IMR-90 (cell line): ENCODE results near the gene NCOA7. TPM values are rescaled to one million over a fixed set of nuclear protein-coding genes. Genes with fewer than 3 reads are reported as not detected.
"Not testable (repeated sequence)": the region's sequence is repeated elsewhere in the genome, so short reads cannot be mapped to it uniquely, and the experiment has no call there.

Experiments used
- ATAC-seq: fragments of 200-7000 bp; cut with Tn5 transposase; 2 replicates; pipeline ENCODE4 v1.9.1; 2020; ENCODE audit warnings: low read depth, mild to moderate bottlenecking, moderate library complexity
- BruUV-seq: library from RNA; stranded (reverse); fragments of 400-500 nt; replicated peaks from 2 replicates; lab custom pipeline; 2021; lab: Mats Ljungman, UMichigan
- CTCF ChIA-PET: fragments of 300-600 bp; formaldehyde crosslinking; extraction: SDS; loops from one replicate; lab custom pipeline; 2021; ENCODE audit warnings: antibody characterized with exemption; lab: Yijun Ruan, JAX
- POLR2A ChIA-PET: fragments of 300-600 bp; sonication (Branson Sonifier 250); formaldehyde crosslinking; loops from one replicate; lab custom pipeline; 2022; ENCODE audit warnings: antibody characterized with exemption; ENCODE audit not compliant: unreplicated experiment; lab: Charles Lee
- DNase-seq: peaks from one replicate; pipeline ENCODE4 v3.0.0; 2013
- H2AFZ ChIP-seq: replicated peaks from 2 replicates; pipeline ENCODE3; 2013; ENCODE audit warnings: low read length, mild to moderate bottlenecking; ENCODE audit not compliant: poor library complexity
- H2AK5ac ChIP-seq: 2 replicates; pipeline ENCODE4 v1.6.1; 2013; ENCODE audit warnings: low read depth, low read length, inconsistent platforms
- H2AK9ac ChIP-seq: replicated peaks from 2 replicates; pipeline ENCODE3; 2013; ENCODE audit warnings: mild to moderate bottlenecking, low read depth, low read length, moderate library complexity; ENCODE audit not compliant: poor library complexity
- H2BK120ac ChIP-seq: 2 replicates; pipeline ENCODE4 v1.6.1; 2013; ENCODE audit warnings: low read depth, low read length, inconsistent platforms
- H2BK15ac ChIP-seq: 3 replicates; pipeline ENCODE4 v1.6.1; 2013; ENCODE audit warnings: low read depth, low read length, inconsistent platforms
- H2BK20ac ChIP-seq: 2 replicates; pipeline ENCODE4 v1.6.1; 2013; ENCODE audit warnings: low read depth, mild to moderate bottlenecking, inconsistent platforms, low read length, moderate library complexity
- H2BK5ac ChIP-seq: 2 replicates; pipeline ENCODE4 v1.6.1; 2013; ENCODE audit warnings: mild to moderate bottlenecking, low read depth, low read length, inconsistent platforms; ENCODE audit not compliant: poor library complexity, severe bottlenecking
- H3K14ac ChIP-seq: replicated peaks from 2 replicates; pipeline ENCODE4 v1.6.1; 2013; ENCODE audit warnings: low read depth, low read length, inconsistent platforms
- H3K18ac ChIP-seq: 2 replicates; pipeline ENCODE4 v1.6.1; 2013; ENCODE audit warnings: low read depth, low read length, control low read depth
- H3K23ac ChIP-seq: 2 replicates; pipeline ENCODE4 v1.6.1; 2013; ENCODE audit warnings: low read depth, low read length, inconsistent platforms
- H3K27ac ChIP-seq: 2 replicates; pipeline ENCODE4 v1.5.1; 2013; ENCODE audit warnings: mild to moderate bottlenecking, control low read depth, low read length; ENCODE audit not compliant: insufficient read depth
- H3K27me3 ChIP-seq: 2 replicates; pipeline ENCODE4 v1.6.1; 2013; ENCODE audit warnings: low read length; ENCODE audit not compliant: control insufficient read depth, insufficient read depth
- H3K36me3 ChIP-seq: 2 replicates; pipeline ENCODE4 v1.6.1; 2013; ENCODE audit warnings: low read length, mixed read lengths; ENCODE audit not compliant: control insufficient read depth, insufficient read depth
- H3K4ac ChIP-seq: 2 replicates; pipeline ENCODE4 v1.6.1; 2013; ENCODE audit warnings: low read depth, low read length, inconsistent platforms
- H3K4me1 ChIP-seq: 2 replicates; pipeline ENCODE4 v1.6.1; 2013; ENCODE audit warnings: low read length, mixed read lengths; ENCODE audit not compliant: control insufficient read depth, insufficient read depth
- H3K4me2 ChIP-seq: 2 replicates; pipeline ENCODE4 v1.6.1; 2013; ENCODE audit warnings: low read depth, mild to moderate bottlenecking, control low read depth, low read length, moderate library complexity
- H3K4me3 ChIP-seq: 2 replicates; pipeline ENCODE4 v1.5.1; 2013; ENCODE audit warnings: low read depth, mild to moderate bottlenecking, control low read depth, low read length, moderate library complexity; ENCODE audit not compliant: insufficient read depth
- H3K56ac ChIP-seq: 2 replicates; pipeline ENCODE4 v1.6.1; 2013; ENCODE audit warnings: low read length, inconsistent platforms; ENCODE audit not compliant: insufficient read depth; ENCODE audit errors: extremely low read depth
- H3K79me1 ChIP-seq, 2 experiments: 2 replicates each; pipeline ENCODE4 v1.6.1; 2013; ENCODE audit warnings: low read length in 2 of 2, inconsistent platforms in 1 of 2, low read depth in 1 of 2
- H3K9ac ChIP-seq: 2 replicates; pipeline ENCODE4 v1.6.1; 2013; ENCODE audit warnings: low read depth, low read length, control low read depth
- H3K9me1 ChIP-seq: 2 replicates; pipeline ENCODE4 v1.6.1; 2013; ENCODE audit warnings: low read length, inconsistent platforms; ENCODE audit not compliant: insufficient read depth
- H3K9me3 ChIP-seq: 2 replicates; pipeline ENCODE4 v1.6.1; 2013; ENCODE audit warnings: low read length; ENCODE audit not compliant: control insufficient read depth, insufficient read depth
- H4K20me1 ChIP-seq: 2 replicates; pipeline ENCODE4 v1.6.1; 2013; ENCODE audit warnings: low read length, inconsistent platforms; ENCODE audit not compliant: insufficient read depth
- H4K5ac ChIP-seq: 2 replicates; pipeline ENCODE4 v1.6.1; 2013; ENCODE audit warnings: mild to moderate bottlenecking, low read depth, low read length, control low read depth
- H4K8ac ChIP-seq, 2 experiments: 2 replicates each; pipeline ENCODE4 v1.6.1; 2013; ENCODE audit warnings: low read depth in 2 of 2, low read length in 2 of 2, control low read depth in 1 of 2, inconsistent platforms in 1 of 2
- H4K91ac ChIP-seq: 2 replicates; pipeline ENCODE4 v1.6.1; 2013; ENCODE audit warnings: low read depth, low read length, inconsistent platforms; ENCODE audit not compliant: insufficient read depth
- WGBS, 2 experiments: methylation state at CpG; one replicate each; pipeline versions ENCODE4 v1.1.5 to v1.1.7; 2013; ENCODE audit warnings: missing lambda C conversion rate in 2 of 2; ENCODE audit not compliant: insufficient read length in 1 of 2; ENCODE audit errors: extremely low coverage in 2 of 2; 5-methylcytosine and 5-hydroxymethylcytosine counted together
- dilution Hi-C: fragments of 300-500 bp; cut with HindIII; formaldehyde crosslinking; loops from one replicate; pipeline ENCODE4 v1.14.3; 2018; ENCODE audit warnings: low sequenced_read_pairs; ENCODE audit not compliant: unreplicated experiment
- in situ Hi-C: fragments of 300-500 bp; cut with MboI; formaldehyde crosslinking; loops from 3 replicates; pipeline ENCODE4 v1.14.3; 2019; ENCODE audit warnings: low sequenced_read_pairs, inconsistent platforms, mixed read lengths
- intact Hi-C: fragments of 100-400 bp; cut with micrococcal nuclease; formaldehyde crosslinking; loops from 2 replicates; pipeline ENCODE4 v1.10.0; 2022
- polyA plus RNA-seq, 3 experiments: library from polyadenylated mRNA; depleted of rRNA; stranded (reverse); fragments of >200 nt; gene quantifications; 2 replicates each; pipeline ENCODE4 v1.2.3, GENCODE V29; 2012; ENCODE audit warnings: low replicate concordance in 1 of 3
- total RNA-seq: library from RNA; depleted of rRNA; stranded (reverse); fragments of >200 nt; gene quantifications from 2 replicates; pipeline ENCODE4 v1.2.3, GENCODE V29; 2012

NCOA7 gene
- total and polyA plus RNA-seq, 2 of the 4 experiments (the other 2 are of a cell fraction): 12.6 to 12.9 TPM

- in situ Hi-C loops, H3K4me3 ChIP-seq, H3K36me3 ChIP-seq, H3K18ac ChIP-seq, DNase-seq, H2BK120ac ChIP-seq, intact Hi-C loops, H4K8ac ChIP-seq, H4K91ac ChIP-seq, H4K5ac ChIP-seq, dilution Hi-C loops, ATAC-seq, H3K56ac ChIP-seq, H3K9me3 ChIP-seq, POLR2A ChIA-PET, H3K27me3 ChIP-seq, H3K4me1 ChIP-seq, CTCF ChIA-PET, H3K14ac ChIP-seq, H3K4me2 ChIP-seq, H2AK9ac ChIP-seq, H2BK5ac ChIP-seq, H3K9ac ChIP-seq, H2BK20ac ChIP-seq, H3K9me1 ChIP-seq, H3K79me1 ChIP-seq, H4K20me1 ChIP-seq, H3K4ac ChIP-seq, H2AK5ac ChIP-seq, H2BK15ac ChIP-seq, H3K27ac ChIP-seq, H3K23ac ChIP-seq, BruUV-seq, H2AFZ ChIP-seq: not testable (repeated sequence)
- WGBS, 2 experiments: 50% methylated on average over 2 of the region's 14 CpGs; no CpG with 5 or more reads in 1 of the 2 experiments
These were observed 14.5 kb upstream of the NCOA7 start for GRCh38 chr6:125776107-125776826.
